ENCODE measurements around the gene ELMO1.

The ELMO1 gene

GRCh38 chr7:37129035-37129425, 319.6 kb downstream of the ELMO1 start:
- Histone ChIP-seq H3K4me3 (no peak overlapping the region), H3K27ac (no peak overlapping the region)
- no peak for DNase-seq (ENCODE audit: low spot score)
- no peak for TF ChIP-seq CTCF (IDR thresholded peaks at IDR 0.05)

DNA sequence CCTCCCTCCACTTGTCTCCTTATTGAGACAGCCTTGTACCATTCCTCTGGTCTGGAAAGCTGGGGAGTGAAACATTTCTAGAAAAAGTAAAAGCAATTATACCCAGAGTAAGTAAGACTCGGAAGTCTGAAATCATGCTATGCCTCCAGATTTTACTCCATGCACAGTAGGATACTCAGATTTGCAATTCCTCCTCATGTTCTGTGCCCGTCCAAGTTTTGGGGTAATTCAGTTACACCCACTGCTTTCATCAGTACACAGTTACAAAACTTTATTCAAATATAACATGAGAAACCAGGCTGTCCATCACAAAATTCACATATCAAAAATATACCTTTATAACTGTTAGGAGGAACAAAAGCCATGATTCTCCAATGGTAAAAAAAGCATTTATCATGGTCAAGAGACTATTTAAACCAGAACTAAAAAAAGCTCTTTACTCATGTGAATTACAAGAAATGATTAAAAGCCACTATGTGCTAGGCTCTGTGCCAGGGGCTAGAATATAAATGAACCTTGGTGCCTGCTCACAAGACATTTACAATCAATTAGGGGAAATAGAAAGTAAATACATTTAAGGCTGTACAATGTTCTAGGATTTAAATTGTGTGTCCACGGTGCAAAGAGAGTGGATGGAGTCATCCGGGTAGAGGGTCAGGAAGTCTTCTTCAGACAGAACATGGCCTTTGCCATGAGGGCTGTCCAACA, 320.2 kb downstream of the ELMO1 start:
- Histone ChIP-seq H3K27ac (no peak overlapping the region), H3K4me3 (no peak overlapping the region)
- DNase-seq (ENCODE audit: low spot score), result no peak
- no peak for TF ChIP-seq CTCF (IDR thresholded peaks at IDR 0.05)

DNA sequence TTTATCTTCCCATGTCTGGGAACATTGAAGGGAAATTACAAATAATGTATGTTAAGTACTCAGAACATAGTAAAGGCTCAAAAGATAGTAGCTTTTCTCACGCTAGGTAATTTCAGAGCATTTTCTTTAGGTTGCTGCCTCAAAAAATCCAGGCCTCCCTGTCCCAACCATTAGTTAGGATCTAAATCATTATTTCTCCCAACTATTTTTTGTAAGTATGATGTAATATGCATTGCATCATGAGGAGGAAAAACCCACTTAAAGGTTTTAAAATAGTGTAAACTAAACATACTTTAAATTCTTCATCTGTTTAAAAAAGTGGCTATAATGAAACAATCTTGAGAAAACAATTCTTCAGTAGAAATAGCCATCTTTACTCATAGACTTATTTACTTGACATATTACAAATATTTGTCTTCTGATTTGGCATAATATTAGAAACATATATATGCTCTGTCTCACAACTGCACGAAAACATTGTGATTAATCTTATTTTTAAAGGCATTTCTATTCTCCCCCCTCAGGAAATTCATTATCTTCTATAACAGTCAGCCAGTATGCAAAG, 329.3 kb downstream of the ELMO1 start:
- DNase-seq (ENCODE audit: low spot score), result no peak
- TF ChIP-seq CTCF (IDR thresholded peaks at IDR 0.05), result no peak
- Histone ChIP-seq H3K4me3 (no peak overlapping the region), H3K27ac (no peak overlapping the region)

DNA sequence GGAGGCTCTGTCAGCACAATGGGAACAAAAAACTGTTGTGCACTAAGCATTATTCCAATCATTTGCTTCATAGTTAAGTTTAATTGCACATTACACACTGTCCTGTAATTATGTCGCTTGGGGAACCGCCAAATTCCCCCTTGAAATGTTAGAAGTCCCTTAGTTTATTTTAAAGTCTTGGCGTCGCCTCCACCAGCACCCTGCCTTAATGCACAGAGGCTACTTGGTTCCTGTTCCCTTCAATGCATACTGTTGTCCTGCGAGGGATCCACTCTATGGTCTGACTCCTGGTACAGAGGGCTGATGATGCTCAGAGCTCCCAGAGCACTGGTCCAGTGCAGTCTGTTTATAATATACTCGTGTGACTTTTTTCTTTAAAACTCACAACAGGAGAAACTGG, 330.7 kb downstream of the ELMO1 start:
- no peak for DNase-seq (ENCODE audit: low spot score)
- TF ChIP-seq CTCF (IDR thresholded peaks at IDR 0.05), result no peak
- H3K27ac ChIP-seq, result no peak overlapping the region
- no peak overlapping the region for H3K4me3 ChIP-seq

- Histone ChIP-seq H3K27ac (no peak overlapping the region), H3K4me3 (no peak overlapping the region)
- TF ChIP-seq CTCF (IDR thresholded peaks at IDR 0.05), result no peak
- no peak for DNase-seq (ENCODE audit: low spot score)
These were observed 331.4 kb downstream of the ELMO1 start for GRCh38 chr7:37117292-37117691.

DNA sequence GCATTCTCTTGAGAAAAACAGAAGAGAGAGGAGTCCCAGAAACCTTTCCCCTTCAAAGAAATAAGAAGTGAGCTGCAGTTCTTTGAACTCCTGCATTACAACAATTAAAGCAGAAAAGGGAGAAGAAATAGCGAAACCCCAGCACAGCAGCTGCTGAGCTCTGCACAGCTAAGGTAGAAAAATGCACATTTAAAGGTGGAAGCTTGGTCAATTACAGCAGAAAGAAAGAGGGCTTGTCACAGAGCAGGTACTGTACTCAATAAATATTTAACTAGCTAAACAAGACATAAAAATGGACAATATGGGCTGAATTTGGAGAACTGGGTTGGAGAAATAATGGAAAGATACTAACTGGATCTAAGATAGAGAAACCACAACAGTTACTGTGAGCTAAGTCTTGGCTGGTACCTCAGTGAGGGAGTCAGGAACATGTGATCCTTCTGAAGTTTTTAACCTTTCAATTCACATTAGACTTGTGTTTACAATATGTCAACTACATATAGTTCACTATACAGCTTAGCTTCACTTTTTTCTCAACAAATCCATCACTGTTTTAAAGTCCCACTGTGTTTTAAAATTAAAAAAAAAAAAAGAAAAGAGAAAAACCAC, 332.5 kb downstream of the ELMO1 start:
- Histone ChIP-seq H3K27ac (no peak overlapping the region), H3K4me3 (no peak overlapping the region)
- TF ChIP-seq CTCF (IDR thresholded peaks at IDR 0.05), result no peak
- DNase-seq (ENCODE audit: low spot score), result no peak
